Right lobe of liver (tissue), 4 donors: ENCODE measurements around the gene WASHC4.

Experiments
- CTCF ChIP-seq, 4 donors: fragments of 200-600 bp in 3 of 4; fragments of 450-650 bp in 1 of 4; IDR thresholded peaks; one replicate each; pipeline versions ENCODE4 v1.5.1 to v1.8.0; 2016 to 2022; ENCODE audit warnings: antibody characterized with exemption in 4 of 4, mild to moderate bottlenecking in 2 of 4
- POLR2A ChIP-seq: fragments of 450-650 bp; IDR thresholded peaks from one replicate; pipeline ENCODE4 v1.6.1; 2017; ENCODE audit warnings: antibody characterized with exemption, mild to moderate bottlenecking
- donor health status: DM: no; HTN: no; CAD: no.
- donor health status: DM: no; HTN: no; CAD: no.
- donor health status: DM: no; HTN: yes; CAD: no.

GRCh38 chr12:105190530-105190929, 83.0 kb downstream of the WASHC4 start:
- no peak for TF ChIP-seq CTCF (IDR thresholded peaks at IDR 0.05)
- TF ChIP-seq POLR2A = no peak
